ENCODE measurements around the gene PRPF19.

DNA sequence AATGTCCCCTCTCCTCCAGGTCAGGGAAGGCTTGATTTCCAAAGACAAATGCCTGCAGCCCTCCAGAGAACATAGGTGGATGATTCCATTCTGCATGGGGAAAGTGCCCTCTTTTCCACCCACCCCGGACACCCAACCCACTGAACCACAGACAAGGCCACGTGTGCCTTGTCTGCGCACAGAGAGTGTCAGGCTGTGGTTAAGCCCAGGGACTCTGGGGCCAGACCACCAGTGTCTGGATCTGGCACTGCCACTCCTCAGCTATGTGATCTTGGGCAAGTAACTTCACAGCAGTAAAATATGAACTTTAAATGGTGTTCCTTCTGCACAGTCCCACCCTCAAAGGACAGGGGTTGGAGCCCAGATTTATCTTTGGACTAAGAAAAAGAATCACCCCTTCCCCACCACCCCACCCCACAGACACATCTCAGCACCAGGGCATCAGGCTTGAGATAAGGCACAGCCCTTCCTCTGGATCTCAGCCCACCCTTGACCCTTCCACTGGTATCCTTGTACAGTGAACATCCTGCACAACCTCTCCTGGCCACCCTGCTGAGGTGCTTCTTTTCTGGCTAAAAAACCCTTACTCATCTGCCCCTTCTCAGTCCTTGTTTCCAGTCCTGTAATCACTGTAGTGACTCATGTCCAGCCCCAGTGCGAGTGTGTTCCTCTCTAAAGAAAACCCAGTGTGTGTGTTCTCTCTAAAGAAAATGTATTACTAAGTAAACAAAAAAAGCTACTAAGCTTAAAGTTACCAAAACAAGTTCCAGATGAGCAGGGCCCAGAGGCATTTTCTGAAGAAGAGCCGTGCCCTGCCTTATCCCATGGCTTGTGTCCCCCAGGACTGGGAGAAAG lies 48.8 kb downstream of the PRPF19 start:
- TF ChIP-seq RCOR1 (IDR thresholded peaks at IDR 0.05; ENCODE audit: insufficient replicate concordance, low read length) (no peak), MAFK (IDR thresholded peaks at IDR 0.05; ENCODE audit: low read depth, low read length) (0 out of 2 replicates have a peak, but pooled peaks have one; percentile 6), MXI1 (IDR thresholded peaks at IDR 0.05; ENCODE audit: borderline replicate concordance, low read depth, low read length) (no peak), FOS (IDR thresholded peaks at IDR 0.05; ENCODE audit: low read depth, low read length) (no peak), RAD21 (IDR thresholded peaks at IDR 0.05; ENCODE audit: low read length) (no peak), RFX5 (IDR thresholded peaks at IDR 0.05; ENCODE audit: low read depth, low read length) (no peak), USF2 (IDR thresholded peaks at IDR 0.05; ENCODE audit: low read depth, low read length) (no peak), POLR2A (IDR thresholded peaks at IDR 0.05; ENCODE audit: low read depth, low read length) (no peak), CHD1 (IDR thresholded peaks at IDR 0.05; ENCODE audit: low read depth, low read length) (no peak), MAZ (IDR thresholded peaks at IDR 0.05; ENCODE audit: borderline replicate concordance, low read depth, low read length) (no peak), CEBPB (IDR thresholded peaks at IDR 0.05; ENCODE audit: low read depth, low read length) (no peak)
- TF ChIP-seq, protein P1, sequence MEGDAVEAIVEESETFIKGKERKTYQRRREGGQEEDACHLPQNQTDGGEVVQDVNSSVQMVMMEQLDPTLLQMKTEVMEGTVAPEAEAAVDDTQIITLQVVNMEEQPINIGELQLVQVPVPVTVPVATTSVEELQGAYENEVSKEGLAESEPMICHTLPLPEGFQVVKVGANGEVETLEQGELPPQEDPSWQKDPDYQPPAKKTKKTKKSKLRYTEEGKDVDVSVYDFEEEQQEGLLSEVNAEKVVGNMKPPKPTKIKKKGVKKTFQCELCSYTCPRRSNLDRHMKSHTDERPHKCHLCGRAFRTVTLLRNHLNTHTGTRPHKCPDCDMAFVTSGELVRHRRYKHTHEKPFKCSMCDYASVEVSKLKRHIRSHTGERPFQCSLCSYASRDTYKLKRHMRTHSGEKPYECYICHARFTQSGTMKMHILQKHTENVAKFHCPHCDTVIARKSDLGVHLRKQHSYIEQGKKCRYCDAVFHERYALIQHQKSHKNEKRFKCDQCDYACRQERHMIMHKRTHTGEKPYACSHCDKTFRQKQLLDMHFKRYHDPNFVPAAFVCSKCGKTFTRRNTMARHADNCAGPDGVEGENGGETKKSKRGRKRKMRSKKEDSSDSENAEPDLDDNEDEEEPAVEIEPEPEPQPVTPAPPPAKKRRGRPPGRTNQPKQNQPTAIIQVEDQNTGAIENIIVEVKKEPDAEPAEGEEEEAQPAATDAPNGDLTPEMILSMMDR (conservative IDR thresholded peaks at IDR 0.05; ENCODE audit: low read depth, low read length), result no peak
